AML-193 (cell line): ENCODE measurements around the gene SLC52A3.
A peak's percentile ranks its signal among the peaks of the same experiment; 100 is the strongest.
"Not testable (repeated sequence)": the region's sequence is repeated elsewhere in the genome, so short reads cannot be mapped to it uniquely, and the experiment has no call there.

Experiments used
- DNase-seq, 2 experiments: peaks; one replicate each; lab custom pipeline; 2025; lab: John Stamatoyannopoulos, UW

The SLC52A3 gene

DNA sequence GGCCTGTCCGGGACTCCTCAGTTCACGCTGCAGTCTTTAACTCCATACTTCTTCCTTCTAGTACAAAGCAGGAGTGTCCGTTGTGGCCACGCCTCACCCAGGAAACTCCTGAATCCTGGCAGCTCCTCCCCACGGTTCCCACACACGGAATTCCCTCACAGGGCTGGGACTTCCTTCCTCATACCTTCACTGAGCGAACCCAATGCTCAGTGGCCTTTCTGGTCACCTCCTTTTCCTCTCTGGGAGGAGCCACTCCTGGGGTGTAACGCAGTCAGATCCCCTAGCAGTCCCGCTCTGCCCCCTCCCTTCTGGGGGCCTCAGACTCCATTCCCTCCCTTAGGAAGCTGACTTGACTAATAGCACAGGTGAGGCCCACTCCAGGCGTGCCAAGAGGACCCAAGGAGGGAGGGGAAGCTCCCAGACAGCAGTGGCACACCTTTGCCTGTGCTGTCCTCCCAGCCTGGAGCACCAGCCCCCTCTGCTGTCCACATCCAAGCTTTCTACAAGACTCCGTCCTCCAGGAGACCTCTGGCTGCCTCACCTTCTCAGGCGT lies at the start of gene SLC52A3:
Gene SLC52A3, minus strand, starts transcription at position 75 of the 553 bp plus-strand sequence. CDS start 2,726 bp downstream, outside the sequence.
- no peak for DNase-seq

DNA sequence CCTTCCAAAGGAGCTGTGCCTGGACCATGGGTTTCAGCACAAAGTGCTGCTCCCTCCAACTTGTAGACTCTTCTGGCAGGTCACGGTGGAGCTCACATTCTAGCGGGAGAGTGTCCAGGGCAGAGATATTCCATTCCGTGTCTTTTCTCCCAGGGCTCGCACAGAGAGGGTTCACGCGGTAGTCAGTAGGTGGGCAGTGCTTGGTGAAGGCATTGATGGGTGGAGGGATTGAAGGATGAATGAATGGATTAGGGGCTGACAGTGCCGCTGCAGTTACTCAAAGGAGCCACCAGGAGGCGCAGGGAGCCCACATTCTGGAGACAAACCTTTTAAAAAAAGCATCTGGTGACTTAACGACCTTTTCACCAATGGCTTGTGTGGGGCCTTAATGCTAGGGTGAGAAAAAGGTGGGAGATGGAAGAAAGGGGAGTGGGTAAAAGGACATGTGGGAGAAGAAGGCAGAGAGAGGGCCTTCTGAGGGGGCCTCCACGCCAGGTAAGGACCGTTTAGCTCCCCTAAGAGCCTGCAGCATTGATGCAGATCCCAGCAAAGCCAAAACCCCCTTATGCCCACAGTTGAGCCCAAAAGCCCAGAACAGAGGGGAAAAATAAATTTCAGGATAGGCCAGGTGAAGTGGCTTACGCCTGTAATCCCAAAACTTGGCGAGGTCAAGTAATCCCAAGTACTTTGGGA lies 47.8 kb upstream of the SLC52A3 start:
- peak; percentile 52 to 63 for DNase-seq

DNA sequence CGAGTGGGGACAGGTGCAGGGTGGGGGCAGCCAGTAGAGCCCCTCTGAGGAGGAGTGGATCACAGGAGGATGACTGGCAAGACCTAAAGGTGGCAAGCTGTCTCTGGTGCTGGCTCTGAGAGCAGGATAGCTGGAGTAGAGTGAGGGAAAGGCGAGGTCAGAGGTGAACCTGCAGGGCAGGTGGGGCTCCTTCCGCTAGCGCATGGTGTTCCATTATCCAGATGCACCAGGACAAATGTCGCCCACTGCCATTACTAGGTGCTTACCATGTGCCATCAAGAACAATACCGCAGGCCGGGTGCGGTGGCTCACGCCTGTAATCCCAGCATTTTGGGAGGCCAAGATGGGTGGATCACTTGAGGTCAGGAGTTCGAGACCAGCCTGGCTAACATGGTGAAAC lies 46.9 kb upstream of the SLC52A3 start:
- no peak for DNase-seq

DNA sequence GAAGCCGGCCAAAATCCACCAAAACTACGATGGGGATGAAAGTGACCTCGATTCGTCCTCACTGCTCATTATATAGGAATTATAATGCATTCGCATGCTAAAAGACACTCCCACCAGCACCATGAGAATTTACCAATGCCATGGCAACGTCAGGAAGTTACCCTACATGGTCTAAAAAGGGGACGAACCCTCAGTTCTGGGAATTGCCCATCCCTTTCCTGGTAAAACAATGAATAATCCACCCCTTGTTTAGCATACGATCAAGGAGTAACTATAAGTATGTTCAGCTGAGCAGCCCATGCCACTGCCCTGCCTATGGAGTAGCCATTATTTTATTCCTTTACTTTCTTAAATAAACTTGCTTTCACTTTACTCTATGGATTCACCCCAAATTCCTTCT lies 45.1 kb upstream of the SLC52A3 start:
- no peak for DNase-seq

DNA sequence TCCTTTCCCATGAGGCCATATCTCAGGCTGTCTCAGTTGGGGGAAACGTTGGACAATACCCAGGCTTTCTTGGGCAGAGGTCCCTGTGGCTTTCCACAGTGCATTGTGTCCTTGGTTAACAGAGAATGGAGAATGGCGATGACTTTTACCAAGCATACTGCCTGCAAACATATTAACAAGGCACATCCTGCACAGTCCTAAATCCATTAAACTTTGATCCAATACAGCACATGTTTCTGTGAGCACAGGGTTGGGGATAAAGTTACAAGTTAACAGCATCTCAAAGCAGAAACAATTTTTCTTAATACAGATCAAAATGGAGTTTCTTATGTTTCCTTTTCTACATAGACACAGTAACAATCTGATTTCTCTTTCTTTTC lies 44.1 kb upstream of the SLC52A3 start:
- DNase-seq = not testable (repeated sequence)

DNA sequence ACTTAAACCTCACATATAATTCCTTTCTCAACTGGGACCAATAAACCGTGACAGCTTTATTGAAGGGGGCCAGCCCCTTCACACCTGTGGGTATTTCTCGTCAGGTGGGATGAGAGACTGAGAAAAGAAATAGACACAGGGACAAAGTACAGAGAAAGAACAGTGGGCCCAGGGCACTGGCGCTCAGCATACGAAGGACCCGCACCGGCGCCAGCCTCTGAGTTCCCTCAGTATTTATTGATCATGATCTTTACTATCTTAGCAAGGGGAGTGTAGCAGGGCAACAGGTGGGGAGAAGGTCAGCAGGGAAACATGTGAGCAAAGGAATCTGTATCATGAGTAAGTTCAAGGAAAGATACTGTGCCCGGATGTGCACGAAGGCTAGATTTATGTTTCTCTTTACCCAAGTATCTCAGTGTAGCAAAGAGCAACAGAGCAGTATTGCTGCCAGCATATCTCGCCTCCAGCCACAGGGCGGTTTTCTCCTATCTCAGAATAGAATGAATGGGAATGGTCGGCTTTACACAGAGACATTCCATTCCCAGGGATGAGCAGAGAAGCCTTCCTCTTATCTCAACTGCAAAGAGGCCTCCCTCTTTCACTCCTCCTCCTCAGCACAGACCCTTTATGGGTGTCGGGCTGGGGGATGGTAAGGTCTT lies 43.6 kb upstream of the SLC52A3 start:
- DNase-seq = not testable (repeated sequence)

DNA sequence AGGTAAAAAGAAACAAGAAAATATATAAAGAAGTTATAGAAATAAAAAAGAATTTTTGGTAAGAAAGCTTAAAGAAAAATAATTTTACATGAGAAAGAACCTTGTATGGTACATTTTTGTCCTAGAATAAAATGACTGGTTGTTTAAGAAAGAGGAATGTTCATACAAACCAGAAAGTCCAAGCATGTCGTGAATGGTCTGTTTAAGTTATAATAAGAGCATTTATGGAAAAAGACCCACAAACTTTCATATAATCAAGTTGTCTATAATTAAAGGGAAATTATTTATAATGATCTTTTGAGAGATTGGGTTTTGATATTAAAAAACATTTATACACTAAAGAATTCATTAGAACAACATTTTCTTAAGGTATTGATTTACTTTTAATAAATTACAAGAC lies 37.4 kb upstream of the SLC52A3 start:
- no peak for DNase-seq

DNA sequence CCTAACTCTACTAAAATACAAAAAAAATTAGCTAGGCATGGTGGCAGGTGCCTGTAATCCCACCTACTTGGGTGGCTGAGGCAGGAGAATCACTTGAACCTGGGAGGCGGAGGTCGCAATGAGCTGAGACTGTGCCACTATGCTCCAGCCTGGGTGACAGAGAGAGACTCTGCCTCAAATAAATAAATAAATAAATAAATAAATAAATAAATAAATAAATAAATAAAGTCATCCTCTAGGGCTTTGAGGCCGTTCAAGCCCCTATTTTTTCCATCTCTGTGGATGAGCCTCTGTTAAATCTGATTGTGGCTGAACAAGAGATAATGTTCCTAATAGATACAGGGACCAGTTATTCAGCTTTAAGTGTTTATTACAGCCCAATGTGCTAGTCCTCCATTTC lies 33.4 kb upstream of the SLC52A3 start:
- DNase-seq = no peak

DNA sequence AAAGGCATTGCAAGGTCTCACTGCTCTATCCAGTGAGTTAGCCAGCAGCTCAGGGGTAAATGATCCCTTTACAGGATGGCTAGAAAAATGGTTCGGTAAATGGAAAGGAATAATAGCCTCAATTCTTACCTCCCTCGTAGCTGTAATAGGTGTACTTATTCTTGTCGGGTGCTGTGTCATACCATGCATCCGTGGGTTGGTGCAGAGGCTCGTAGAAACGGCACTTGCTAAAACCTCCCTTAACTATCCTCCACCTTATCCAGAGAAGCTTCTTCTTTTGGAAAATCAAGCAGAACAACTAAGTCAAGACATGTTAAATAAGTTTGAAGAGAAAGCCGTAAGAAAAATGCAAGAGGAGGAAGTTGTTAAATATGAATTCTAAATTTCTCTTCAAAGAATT lies 31.7 kb upstream of the SLC52A3 start:
- not testable (repeated sequence) for DNase-seq

DNA sequence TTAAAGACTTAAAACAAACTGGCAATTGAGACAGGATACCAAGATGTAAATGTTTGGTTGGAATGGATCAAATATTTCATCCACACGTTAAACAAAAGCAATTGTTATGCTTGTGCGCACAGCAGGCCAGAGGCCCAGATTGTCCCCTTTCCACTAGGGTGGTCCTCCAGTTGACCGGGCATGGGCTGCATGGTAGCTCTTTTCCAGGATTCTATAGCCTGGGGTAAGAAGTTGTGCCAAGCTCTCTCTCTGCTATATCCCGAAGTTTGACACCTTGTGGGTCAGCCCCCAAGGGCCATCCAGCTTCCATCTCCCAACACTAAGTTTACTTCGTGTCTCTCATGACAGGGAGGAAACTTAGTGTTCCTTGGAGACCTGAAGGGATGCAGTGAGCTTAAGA lies 30.4 kb upstream of the SLC52A3 start:
- DNase-seq = not testable (repeated sequence)

DNA sequence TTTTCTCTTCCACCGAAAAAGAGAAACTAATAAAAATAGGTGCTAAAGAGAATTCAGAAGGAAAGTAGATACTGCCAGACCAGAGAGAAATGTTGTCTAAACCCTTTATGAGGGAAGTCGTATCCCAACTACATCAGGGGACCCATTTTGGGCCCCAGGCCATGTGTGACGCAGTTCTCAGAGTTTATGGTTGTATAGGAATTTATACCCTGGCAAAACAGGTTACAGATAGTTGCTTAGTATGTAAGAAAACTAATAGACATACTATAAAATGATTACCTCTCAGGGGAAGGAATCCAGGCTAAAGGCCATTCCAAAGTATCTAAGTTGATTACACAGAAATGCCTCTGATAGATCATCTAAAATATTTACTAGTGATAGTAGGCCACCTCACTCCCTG lies 28.6 kb upstream of the SLC52A3 start:
- no peak for DNase-seq

DNA sequence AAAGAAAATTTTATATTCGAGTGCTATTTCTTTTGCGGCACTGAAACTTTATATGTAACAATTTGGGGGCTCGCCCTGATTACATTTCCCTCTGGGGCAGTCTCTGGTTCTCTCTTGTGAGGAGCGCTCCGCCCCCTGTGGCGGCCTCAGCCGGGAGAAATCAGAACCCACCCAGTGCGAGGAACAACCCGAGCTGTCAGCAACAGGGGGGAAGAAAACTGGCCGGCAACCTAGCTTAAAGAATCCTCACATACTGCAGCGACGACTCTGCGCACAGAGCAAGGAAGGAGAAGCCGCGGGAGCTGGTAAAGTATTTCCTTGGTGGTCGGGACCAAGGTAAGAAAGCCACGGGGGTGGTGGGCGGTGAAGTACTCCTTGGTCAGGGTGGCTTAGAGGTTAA lies 23.9 kb upstream of the SLC52A3 start:
- DNase-seq = no peak

DNA sequence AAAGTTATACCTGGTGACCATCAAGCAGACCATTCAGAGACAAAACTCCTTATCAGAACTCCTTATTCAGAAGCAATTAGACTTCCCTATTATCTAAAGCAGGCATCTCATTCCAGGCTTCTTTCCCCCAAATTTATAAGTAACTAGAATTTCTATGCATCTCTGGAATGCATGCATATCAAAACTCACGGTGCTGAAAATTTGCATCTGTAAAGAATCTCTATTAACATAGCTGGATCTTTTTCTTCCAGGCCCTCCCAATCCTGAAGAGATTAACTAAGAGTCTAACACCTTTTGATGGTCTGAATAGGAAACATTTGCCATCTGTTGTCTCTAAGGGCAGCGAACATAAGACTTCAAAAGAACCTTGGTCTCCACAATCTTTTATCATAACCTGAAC lies 22.8 kb upstream of the SLC52A3 start:
- DNase-seq = no peak

DNA sequence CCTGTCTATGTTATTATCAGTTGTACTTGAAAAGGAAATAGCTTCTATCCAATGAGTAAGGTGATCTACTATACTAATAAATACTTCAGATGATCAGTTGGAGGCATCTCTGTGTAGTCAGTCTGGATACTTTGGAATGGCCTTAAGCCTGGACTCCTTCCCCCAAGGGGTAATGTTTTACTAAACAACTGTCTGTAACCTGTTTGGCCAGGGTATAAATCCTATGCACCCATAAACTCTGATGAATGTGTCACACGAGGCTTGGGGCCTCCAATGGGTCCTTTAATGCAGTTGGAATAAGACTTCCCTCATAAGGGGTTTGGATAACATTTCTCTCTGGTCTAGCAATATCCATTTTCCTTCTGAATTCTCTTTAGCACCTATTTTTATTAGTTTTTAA lies 19.5 kb upstream of the SLC52A3 start:
- DNase-seq = no peak

DNA sequence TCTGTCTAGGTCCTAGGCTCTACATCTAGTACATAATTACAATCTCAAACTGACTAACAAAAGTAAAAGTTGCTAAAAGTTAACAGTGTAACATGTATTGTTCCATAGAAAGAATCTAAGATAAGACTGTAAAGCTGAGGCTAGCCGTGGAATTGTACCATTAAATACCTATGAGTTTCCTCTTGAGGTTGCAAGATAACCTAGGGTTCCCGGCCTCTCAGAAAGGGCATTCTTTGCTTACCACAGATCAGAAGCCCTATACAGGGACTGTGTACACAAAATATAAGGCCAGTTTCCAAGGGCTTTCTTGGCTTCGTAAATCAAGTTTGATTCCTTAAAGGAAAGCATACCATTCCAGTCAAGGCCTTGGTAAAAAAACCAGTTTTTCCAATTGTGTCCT lies 11.5 kb upstream of the SLC52A3 start:
- DNase-seq = no peak

DNA sequence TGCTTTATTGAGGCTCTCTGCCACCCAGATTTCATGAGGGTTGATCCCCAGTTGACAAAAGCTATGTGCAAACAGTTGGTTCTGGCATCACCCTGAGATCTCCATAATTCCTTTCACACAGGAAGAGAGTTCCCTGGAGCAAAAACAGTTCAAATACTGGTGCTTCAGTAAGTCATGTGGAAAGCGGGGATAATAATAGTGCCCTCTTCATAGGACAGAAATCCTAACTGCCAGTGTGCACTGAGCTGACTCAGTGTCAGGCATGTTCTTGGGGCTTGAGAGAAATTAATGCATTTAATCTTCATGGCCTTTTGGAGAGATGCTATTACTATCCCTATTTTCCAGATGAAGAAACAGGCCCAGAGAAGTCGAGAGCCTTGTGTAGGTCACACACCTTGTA lies 7.9 kb upstream of the SLC52A3 start:
- DNase-seq = no peak

DNA sequence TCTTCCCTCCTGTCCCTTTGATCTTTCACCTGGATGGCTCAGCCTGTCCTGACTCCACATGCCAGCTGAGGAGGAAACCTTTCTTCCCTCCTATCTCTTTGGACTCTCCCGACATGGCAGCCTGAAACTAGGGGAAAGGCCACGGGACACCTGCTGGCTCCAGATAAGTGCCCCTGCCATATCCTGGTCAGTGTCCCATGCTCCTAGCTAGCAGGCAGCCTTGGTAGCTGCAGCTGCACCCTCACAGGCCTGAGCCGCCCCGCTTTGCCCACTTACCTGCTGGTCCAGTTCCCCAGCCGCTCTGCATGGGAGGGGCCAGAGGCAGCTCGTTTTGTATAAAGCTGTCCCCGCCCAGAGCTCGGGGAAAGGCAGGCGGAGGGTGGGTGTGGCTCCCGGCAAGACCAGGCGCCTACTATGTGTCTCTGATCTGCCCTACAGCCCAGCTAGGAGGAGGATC lies 7.4 kb upstream of the SLC52A3 start:
- DNase-seq = no peak

DNA sequence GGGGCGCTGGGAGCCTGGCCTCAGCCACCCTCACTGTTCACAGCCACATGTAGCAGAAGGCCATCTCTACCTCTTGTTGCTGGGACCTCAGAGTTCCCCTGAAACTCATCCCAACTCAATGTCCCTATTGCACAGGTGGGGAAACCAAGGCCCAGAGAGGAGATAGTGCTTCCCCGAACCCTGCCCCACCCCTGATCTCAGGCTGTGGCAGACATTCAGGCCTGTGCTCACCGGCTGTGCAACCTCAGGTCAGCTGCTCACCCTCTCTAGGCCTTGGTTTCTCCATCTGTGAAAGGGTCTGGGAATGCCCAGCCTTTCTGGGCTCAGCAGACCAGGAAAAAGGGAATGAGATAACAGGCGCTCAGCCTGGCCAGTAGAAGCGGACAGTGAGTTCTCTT lies 6.4 kb upstream of the SLC52A3 start:
- DNase-seq = no peak

DNA sequence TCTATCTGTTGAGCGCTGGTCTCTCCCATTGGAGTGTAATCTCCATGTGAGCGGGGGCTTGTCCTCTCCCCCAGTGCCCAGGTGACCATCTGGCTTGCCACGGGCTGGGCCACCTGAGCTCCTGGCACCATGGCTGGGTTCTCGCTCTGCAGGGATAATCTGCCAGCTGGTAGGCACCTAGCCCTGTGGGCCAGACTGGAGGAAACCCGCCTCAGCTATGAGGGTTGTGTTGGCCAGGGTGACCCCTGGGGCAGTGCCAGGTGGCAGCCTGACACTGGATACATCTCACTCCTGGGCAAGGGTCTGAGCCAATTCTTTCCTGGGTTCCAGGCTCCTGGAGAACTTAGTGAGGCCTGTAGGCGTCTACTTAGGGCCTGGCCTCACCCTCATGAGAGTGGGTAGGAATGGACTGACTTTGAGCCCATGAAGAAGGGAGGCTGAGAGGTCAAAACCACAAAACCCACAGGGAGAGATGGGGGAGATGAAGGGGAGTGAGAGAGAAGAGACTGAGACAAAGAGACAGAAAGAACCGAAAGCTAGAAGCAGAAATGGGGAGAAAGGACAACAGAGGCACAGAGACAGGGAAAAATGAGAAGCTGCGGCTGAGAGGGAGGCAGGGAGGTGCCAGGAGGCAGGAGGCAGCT lies 5.8 kb upstream of the SLC52A3 start:
- DNase-seq = no peak

DNA sequence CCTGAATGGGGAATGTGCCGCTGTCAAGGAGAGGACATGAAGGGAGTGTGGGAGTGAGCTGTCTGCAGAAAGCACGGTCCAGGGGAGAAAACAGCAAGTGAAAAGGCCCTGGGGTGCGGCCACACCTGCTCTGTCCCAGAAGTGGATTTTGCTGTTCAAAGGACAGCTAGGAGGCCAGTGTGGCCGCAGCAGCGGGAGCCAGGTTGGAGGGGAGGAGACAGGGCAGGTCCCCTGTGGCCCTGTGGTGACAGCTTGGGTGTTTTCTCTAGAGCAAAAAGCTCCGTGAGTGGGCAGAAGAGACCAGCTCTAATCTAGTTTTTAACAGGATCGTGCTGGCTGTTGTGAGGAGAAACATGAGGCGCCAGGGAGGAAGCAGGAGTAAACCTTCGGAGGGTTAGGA lies 4.5 kb upstream of the SLC52A3 start:
- DNase-seq = no peak

DNA sequence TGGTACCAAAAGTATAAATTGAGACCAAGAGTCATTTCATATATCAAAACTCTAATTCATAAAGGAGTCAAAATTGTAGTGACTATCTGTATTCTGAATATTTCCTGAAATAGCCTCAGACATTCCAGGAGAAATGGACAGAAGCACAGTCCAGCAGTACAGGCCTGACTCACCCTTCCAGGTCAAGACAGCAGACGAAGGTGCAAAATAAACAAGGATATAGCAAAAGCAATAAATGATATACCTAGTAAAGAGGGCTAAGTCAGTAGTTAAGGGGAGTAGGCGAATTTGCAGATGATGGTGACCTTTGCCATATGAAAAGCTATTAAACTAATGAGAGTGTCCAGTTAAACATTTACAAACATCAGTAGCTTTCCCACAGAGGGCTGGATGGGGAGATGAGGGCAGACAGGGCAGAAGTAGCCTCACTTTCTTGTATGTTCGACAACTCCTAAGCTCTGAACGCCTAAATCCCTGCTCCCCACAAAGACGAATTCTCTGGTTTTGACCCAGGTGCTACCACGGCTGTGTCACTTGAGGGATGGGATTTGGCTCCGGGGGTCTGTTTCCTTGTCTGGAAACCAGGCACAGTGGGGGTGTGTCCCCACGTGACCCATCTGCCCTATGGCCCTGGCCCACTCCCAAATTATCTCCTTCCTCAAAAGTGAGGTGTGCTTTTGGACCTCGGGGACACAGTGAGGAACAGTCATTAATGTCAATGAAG lies 3.6 kb upstream of the SLC52A3 start:
- no peak for DNase-seq

DNA sequence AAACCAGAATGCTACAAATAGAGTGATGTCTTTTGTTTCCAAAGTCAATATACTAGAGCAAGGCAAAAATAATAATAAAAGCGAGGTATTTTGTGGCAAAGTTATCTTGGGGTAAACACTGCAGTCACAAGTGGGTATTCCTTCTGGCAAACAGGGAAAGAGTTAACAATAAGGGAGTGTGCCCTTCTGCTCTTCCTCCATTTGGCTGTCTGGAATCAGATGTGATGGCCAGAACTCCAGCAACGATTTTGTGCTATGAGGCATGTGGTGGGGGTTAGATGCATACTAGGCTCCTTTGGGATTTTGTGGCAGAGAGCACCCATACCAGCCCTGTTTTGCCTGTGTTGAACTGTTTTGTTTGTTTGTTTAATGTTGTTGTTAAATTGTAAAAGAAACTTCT lies 2.4 kb upstream of the SLC52A3 start:
- no peak for DNase-seq
